NOMO-1 (cell line): ENCODE results near the gene ZBTB7A.
"Not testable (repeated sequence)": the region's sequence is repeated elsewhere in the genome, so short reads cannot be mapped to it uniquely, and the experiment has no call there.

Source experiments
- DNase-seq, 2 experiments: peaks; one replicate each; lab custom pipeline; 2025; ENCODE audit not compliant: unreplicated experiment in 2 of 2; lab: John Stamatoyannopoulos, UW

The ZBTB7A gene

DNA sequence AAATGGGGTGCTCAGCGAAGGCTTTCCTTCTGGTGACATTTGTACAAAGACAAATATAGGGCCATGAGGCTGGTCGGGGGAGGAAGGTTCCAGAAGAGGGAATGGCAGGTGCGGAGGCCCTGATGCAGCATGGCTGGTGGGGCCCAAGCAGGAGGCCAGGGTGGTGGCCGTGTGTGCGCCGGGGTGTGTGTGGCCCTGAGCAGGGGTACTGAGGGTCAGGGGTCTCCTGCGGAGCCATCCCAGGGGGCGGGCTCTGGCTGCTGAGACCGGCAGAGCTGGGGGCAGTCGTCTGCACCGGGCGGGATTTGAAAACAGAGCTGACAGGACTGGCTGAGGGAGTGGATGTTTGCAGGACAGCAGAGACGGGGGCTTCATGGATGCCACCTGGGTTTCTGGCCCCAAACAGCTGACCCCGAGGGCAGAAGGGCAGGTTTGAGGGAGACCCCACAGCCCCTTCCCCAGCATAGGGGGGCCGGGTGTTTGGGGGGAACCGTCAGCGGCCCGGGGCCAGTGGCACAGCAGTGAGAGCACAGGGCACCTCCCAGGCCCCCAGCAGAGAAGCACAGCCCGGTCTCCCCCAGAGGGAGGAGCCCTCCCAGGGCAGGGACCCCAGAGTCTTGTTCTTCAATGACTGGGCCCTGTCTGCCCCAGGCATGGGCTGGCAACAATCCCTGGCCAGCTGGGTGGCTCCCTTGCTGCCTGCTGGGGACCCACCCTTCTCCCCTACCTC is 47.8 kb downstream of the ZBTB7A start:
- DNase-seq, result no peak

DNA sequence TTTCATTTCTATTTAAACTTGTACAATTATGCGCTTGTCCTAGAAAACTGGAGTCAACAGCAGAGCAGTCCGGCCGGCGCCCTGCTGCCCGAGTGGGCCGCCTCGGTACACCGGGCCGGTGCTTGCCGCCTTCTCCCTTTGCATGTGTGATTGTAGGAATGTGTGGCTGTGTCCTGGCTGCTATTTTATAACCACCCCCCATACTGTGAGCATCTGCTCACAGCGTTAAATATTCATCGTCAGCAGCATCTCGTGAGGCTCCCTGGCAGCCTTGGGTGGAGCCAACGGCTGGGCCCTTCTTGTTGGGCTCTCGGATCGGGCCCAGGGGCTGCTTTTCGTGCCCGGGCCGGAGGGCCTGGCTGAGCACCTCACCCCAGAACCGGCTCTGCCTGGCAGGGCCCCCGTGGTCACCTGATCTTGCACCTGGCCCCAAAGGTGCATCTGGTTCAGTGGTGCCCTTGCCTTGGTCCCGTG is 48.5 kb downstream of the ZBTB7A start:
- no peak for DNase-seq

DNA sequence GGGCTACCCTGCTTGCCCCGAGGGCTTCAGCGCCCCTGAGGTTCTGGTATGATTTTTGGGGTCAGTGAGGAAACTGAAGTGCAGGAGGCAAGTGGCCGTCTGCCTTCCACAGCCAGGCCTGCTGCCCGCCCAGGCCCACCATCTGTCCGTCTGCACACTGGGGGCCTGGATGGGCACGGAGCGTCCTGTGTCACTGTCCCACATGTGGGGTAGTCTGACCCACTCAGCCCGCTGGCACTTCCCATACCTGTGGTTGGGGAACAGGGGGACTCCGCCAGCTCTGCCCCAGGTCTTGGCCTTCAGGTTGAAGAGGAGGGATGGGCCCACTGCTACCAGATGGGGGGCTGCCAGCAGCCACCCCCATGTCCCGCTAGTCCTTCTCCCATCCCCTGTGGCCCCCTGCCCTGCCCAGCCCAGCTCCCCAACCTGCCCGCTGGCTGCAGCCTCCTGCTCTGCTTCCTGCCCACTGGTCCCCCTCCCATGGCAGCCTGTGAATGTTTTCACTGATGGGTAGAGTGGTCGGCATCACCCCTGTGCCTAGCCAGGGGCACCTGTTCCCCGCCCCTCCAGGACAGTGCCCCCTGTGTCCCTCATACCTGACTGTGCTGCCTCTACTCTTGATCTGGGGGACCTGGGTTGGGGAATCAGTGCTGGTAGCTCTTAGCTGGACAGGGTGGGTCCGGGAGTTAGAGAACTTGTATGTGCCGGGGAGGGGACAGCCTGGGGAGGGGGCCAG is 49.6 kb downstream of the ZBTB7A start:
- DNase-seq, result no peak

DNA sequence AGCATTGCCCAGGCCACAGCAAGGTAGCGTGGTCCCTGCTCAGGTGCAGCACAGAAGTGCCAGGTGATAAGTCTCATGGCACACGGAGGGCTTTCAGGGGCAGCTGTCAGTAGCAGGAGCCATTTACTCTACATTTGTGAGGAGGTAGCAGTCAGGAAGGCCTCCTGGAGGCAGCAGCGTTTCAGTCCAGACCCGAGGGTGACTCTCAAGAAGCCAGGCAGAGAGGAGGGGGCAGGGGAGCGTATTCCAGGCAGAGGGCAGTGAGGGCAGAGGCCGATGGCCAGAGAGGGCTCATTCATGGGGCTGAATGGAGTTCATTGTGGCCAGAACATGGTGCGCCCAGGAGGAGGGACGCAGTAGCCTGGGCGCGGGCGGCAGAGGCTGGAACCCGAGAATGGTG is 50.2 kb downstream of the ZBTB7A start:
- DNase-seq, result no peak

DNA sequence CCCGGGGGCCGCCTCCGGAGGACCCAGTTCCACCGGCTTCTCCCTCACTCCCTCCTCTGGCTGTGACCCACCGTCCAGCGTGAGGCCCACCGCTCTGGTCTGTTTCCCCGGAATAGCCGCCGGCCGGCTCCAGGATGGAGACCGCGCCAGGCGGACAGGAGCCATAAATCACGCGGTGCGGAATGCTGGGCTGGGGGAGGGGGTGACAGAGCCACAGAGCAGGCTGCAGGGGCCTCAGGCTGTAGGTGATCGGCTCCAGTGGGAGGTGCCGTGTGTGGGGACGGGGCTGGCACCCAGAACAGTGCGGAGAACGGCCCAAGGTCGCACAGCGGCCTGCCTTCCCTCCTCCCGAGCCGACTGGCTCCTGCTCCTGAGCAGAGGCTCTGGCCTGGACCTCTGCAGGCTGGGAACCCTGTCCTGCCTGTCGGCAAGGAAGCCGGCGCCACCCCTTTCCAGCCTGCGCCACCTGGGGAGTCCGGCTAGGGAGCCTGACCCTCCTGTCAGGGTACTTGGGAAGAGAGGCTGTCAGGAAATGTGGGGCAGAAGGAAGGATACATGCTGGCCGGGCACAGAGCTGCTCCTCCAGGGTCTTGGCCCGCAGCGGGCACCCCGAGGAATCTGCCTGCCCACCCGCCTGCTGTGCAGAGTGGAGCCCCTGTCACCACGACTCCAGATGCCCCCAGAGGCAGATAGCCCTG is 50.8 kb downstream of the ZBTB7A start:
- no peak for DNase-seq

DNA sequence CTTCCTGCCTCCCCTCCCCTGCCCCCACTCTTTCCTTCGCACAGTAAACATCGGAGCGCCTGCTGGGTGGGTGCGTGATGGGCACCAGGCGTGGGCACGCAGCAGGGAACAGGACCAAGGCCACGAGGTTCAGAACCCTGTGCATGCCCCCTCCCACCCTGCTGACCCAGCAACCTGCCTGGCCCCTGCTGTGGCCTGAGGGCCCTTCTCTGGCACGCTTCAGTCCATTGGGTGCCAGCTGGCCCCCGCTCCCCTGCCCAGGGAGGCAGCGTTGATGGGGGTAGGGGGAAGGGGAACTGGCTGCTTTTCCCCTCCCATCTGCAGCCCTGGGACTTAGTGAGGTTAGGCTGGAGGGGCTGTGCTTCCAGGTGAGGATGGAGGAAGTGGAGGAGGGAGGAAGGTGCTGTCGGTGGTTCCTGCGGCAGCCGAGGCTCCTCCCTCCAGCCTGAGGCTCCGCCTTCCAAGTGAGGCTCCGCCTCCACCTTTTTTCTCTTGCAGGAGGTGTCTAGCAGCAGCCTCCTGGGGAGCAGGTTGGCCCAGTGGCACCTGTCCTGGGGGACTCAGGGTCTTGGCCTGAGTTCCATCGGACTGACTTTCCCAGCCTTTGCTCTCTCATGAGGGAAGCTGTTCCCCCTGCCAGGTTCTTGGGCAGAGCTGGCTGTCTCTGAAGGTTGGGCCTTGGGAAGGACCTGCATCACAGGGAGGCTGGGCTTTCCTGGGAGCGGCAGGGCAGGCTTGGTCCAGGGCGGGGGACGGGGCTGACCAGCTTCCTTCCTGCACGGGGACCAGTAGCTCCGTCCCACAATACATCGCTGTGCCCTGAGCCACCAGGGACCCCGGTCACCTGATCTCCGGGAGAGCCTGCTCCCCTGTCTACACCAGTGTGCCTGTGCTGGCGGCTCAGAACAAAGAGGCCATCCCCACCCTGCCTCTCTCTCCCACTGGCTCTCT is 51.9 kb downstream of the ZBTB7A start:
- no peak for DNase-seq

DNA sequence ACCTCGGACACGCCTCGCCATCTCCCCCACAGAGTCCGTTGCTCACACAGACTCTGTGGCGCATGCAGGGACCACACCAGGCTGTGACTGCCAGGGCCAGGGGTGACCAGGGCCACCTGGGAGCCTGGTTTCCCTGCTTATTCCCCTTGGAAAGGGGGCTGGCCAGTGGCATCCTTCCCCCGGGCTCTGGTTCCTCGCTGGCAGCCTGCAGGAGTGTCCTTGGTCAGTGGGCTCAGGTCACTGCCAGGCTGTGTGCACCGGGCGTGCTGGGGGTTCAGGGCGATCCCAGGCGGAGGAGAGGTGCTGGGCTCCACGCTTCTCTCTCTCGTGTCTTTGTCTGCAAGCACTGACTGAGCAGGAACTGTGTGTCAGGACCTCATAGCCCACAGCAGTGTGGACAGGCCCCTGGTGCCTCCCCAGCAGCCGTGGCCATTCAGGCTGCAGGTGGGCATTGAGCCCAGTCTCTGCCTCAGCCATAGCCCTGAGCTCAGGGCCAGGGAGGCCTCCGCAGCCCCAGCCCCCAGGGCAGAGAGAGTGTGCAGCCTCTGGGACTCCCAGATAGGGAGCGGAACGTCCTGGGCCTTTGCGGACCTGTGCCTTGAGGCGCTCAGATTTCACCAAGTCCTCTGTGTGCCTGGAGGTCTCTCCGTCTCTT is 52.7 kb downstream of the ZBTB7A start:
- DNase-seq, result no peak

DNA sequence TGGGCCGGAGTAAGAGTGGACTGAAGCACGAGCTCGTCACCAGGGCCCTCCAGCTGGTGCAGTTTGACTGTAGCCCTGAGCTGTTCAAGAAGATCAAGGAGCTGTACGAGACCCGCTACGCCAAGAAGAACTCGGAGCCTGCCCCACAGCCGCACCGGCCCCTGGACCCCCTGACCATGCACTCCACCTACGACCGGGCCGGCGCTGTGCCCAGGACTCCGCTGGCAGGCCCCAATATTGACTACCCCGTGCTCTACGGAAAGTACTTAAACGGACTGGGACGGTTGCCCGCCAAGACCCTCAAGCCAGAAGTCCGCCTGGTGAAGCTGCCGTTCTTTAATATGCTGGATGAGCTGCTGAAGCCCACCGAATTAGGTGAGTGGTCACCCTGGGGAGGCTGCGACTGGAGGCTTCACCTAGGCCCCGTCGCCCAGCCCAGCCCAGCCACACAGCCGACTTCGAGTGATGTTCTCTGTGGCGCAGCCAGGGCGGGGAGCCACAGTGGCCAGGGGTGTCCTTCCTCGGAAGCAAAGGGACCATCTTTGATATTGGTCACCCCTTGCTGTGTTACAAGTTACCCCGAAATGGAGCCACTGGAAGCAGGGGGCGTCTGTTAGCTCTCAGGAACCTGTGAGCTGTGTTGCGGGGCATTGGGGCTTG is 53.6 kb downstream of the ZBTB7A start:
- DNase-seq, result no peak

DNA sequence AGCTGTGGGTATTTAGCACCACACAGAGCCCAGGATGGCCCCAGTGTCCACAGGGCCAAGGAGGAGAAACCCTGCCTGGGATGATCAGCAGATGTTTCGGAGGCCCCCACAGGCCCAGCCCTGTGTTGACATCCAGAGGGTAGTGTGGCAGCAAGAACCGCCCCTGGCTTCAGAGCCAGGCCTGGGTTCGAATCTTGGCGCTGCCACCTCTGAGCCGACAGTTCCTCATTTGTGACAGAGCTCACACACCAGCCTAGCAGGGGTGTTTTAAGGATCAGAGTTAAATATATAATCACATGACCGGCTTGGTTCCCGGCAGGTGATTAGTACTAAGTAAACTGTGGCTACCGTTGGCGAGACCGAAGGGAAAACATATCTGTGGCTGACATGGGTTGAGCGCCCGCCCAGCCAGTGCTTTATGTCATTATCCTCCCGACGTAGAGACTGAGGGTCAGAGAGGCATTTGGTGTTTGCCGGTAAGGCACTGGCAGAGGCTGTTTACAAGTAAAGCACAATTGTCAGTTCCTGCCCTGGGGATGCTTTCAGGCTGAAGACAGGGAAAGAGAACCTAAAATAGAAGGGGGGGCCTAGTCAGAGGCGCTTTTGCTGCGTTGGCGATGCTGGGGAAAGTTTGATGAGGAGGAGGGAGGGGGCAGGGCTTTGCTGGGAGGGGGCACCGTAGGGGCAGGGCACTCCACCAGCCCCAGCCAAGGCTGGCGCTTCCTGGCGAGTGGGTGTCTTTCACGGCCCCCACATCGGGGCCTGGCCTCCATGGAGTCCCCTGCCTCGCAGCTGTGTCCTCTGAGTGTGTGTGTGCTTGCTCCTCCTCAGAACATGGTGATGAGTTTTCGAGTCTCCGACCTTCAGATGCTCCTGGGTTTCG is 54.4 kb downstream of the ZBTB7A start:
- no peak for DNase-seq

DNA sequence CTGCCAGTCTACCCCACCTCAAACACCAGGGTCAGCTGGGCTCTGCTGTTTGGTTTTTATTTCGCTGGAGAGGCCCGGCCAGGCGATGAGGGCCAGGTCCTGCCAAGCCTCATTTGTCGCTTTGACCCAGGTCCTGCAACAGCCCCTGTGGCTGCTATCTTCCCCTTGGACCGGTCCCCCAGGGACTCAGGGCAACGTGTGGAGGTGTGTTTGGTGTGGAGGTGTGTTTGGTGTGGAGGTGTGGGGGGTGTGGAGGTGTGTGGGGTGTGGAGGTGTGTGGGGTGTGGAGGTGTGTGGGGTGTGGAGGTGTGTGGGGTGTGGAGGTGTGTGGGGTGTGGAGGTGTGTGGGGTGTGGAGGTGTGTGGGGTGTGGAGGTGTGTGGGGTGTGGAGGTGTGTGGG is 55.3 kb downstream of the ZBTB7A start:
- DNase-seq, result not testable (repeated sequence)

DNA sequence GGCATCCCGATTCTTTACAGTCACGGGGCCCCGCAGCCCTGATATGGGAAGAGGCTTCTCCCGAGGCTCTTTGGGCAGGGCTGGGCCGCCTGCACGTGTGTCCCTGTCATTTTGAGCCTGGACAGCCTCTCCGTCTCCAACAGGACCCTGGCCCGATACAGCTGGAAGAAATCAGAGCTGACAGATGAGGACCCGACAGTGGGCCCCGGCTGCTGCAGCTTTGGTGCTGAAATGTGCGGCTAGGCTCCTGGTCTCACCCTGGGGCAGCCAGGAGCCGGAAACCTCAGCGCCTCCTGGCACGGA is 55.9 kb downstream of the ZBTB7A start:
- no peak for DNase-seq

DNA sequence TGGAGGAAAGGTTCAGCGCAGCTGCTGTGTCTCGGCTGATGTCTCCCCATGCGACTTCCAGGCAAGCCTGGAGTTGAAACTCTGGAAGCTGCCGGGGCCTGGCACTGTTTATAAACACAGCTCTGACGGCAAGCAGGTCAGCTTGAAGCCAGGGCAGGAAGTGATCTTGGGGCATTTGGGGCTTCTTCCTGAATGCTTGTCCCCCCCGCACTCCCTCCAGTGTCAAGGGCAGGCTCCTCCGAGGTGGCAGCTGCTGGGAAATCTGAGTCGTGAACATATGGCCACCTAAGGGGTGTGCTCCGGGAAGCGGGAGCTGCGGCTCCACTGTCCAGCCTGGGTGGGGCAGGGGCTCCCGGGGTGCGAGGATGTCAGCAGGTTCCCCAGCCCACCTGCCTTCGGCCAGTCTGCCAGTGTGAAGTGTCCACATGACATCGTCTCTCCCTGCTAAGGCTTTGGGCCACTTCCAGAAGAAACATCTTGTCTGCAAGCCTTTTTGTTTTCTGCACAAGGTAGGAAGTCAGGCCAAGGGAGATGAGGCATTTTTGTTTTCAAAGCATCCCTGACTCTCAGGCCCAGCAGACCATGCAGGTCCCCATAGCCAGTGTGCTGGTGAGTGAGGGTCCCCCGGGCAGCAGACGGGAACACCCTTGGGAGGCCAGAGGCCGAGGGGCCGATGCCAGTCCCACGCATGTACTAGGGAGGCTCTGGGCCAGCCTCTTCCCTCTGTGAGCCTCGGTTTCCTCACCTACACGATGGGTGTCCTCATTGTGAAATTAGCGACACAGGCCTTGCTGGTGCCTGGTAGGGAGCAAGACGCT is 56.5 kb downstream of the ZBTB7A start:
- no peak for DNase-seq

DNA sequence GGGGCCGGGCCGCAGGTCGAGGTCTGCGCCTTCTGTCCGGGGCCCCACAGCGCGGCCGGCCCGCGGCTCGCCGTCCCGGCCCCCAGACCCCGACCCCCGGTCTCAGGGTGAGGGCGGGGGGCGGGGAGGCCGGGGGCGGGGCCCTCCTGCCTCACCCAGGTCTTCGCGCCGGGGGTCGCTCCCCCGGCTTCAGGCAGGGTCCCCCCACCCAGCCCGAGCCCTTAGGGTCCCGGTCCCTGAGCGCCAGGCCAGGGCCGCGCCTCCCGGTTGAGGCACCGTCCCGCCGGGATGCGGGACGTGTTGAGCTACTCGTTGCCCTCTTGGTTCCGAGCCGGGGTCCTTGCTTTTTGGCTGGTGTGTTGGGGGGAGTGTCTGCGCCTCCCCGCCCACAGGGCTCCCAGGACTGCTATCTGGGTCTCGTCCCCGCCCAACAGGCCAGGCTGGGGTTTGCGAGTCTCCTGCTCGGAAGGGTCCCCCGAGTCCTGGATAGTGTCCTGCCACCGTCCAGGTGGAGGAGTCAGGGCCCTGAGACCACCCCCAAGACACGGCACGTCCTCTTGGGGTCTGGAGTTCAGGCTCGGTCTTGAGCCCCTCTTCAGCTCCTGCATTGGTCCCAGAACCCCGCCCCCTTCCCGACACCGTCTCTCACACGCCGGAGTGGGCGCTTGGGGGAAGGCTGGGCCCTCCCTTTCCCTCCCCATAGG is 58.7 kb downstream of the ZBTB7A start:
- no peak for DNase-seq

DNA sequence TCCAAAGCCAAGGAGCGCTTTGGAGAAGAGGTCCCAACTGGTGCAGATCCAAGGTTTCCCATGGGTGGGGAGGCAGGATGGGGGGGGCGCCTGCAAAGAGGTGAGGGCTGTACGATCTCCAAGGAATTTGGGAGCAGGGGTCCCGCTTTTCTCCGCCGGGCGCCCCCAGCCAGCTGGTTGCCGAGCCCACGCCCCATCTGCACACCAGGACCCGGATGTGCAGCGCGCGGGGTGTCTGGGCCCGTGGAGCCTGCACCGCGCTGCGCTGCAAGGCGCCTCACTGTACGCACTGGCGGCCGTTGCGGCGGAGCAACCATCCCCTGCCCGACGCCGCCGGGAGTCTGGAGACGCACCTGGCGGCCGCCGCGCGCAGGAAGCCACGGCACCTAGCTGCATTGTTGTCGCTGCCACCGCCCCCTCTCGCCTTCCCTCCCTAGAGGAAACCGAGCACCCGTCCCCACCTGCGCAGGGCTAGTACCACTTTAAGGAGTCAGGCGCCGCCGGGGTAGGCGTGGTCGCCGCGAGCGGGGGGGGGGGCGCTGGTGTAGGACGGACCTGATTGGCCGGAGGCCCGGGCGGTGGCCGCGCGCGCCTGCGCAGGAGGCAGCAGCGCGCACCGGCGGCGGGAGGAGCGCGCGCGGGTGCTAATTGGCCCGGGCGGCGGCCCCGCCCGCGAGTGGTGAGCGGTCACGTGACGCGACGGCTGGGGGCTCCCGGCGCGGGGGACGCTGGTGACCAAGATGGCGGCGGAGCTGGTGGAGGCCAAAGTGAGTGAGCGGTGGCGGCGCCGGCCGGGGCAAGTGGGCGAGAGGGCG is 59.5 kb downstream of the ZBTB7A start, which contains the start of gene PIAS4:
TSS of gene PIAS4 (plus strand) at position 716 of the 815 bp plus-strand sequence. CDS start at position 741, 25 bp downstream.
- peak; percentile 86 to 95 for DNase-seq

DNA sequence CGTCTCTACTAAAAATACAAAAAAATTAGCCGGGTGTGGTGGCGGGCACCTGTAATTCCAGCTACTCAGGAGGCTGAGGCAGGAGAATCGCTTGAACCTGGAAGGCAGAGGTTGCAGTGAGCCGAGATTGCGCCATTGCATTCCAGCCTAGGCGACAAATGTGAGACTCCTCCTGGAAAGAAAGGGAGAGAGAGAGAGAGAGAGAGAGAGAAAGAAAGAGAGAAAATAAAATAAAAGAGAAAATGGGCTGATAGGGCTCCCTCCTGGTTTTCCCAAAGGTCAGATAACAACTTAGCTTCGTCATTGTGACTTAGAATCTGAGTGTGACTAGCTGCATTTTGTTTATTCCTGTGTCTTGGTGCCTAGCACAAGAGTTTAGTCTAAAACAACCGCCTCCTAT is 61.3 kb downstream of the ZBTB7A start:
- not testable (repeated sequence) for DNase-seq

DNA sequence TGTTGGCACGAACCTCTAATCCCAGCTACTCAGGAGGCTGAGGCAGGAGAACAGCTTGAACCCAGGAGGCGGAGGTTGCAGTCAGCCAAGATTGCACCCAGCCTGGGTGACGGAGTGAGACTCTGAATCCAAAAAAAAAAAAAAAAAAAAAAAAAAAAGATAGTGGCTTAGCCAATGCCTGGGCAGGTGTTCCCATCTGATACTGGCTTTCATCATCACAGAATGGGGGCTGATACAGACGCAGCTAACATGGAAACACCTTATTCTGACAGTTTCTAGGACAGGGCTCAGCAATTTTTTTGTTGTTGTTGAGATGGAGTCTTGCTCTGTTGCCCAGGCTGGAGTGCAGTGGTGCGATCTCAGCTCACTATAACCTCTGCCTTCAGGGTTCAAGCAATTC is 65.9 kb downstream of the ZBTB7A start:
- not testable (repeated sequence) for DNase-seq
